H1 (cell line): ENCODE measurements around the gene PTBP3.

Experiments
- CTCF ChIP-seq, 3 experiments: IDR thresholded peaks; 1 replicate in 2 of 3; 2 replicates in 1 of 3; pipeline versions ENCODE4 v1.5.1 to v1.6.1; 2011; ENCODE audit warnings: low read length in 3 of 3, mild to moderate bottlenecking in 3 of 3, inconsistent platforms in 2 of 3, low read depth in 1 of 3, moderate library complexity in 1 of 3; ENCODE audit not compliant: insufficient read depth in 1 of 3; ENCODE audit errors: control extremely low read depth in 1 of 3
- EP300 ChIP-seq, 2 experiments: IDR thresholded peaks; 1 replicate in 1 of 2; 2 replicates in 1 of 2; pipeline ENCODE4 v1.6.1; 2011 to 2012; ENCODE audit warnings: low read depth in 2 of 2, low read length in 2 of 2, mild to moderate bottlenecking in 2 of 2, borderline replicate concordance in 1 of 2, inconsistent platforms in 1 of 2, moderate library complexity in 1 of 2
- POLR2A ChIP-seq, 2 experiments: IDR thresholded peaks; 1 replicate in 1 of 2; 2 replicates in 1 of 2; pipeline ENCODE4 v1.6.1; 2011; ENCODE audit warnings: low read depth in 2 of 2, low read length in 2 of 2, mild to moderate bottlenecking in 2 of 2; ENCODE audit errors: control extremely low read depth in 1 of 2
- RNF2 ChIP-seq: fragments of 200-900, 300-1000 bp; sonication (generic); IDR thresholded peaks from 2 replicates; pipeline ENCODE4 v1.7.1; 2016; ENCODE audit warnings: borderline replicate concordance, low read depth, mild to moderate bottlenecking, antibody characterized with exemption, low read length; ENCODE audit not compliant: poor library complexity, severe bottlenecking; ENCODE audit errors: missing control alignments
- YY1 ChIP-seq: IDR thresholded peaks from 2 replicates; pipeline ENCODE4 v1.6.1; 2011; ENCODE audit warnings: low read depth, mild to moderate bottlenecking, low read length
- TF ChIP-seq, protein P1 (sequence below): IDR thresholded peaks from 2 replicates; pipeline ENCODE4 v1.6.1; 2012; ENCODE audit warnings: inconsistent platforms

DNA sequence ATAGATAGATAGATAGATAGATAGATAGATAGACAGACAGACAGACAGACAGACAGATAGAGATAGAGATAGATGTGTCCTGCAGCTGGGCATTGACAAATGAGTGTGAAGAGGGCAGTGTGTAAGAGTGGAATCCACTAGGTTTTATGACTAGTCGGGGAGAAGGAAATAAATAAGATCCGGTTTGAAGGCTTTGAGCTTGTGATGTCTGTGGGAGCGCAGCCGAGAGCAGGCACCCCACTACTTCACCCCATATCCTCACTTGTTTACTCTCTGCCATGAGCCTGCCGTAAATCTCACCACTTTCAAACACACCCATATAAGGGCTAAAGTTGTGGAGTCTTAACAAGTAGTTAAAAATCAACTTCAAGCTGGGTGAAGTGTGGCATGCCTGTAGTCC lies 156.9 kb downstream of the PTBP3 start:
- TF ChIP-seq RNF2 = no peak
- TF ChIP-seq EP300 (IDR thresholded peaks at IDR 0.05; ENCODE audit: borderline replicate concordance in 1 of 2, low read depth in 2 of 2, low read length in 2 of 2) = no peak
- TF ChIP-seq YY1 = no peak
- TF ChIP-seq, protein P1, sequence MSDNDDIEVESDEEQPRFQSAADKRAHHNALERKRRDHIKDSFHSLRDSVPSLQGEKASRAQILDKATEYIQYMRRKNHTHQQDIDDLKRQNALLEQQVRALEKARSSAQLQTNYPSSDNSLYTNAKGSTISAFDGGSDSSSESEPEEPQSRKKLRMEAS = no peak
- TF ChIP-seq CTCF (IDR thresholded peaks at IDR 0.05; ENCODE audit: control extremely low read depth in 1 of 3, insufficient read depth in 1 of 3, low read depth in 1 of 3, low read length in 3 of 3) = no peak
- no peak for TF ChIP-seq POLR2A (IDR thresholded peaks at IDR 0.05; ENCODE audit: control extremely low read depth in 1 of 2, low read depth in 2 of 2, low read length in 2 of 2)
